Loucy (cell line): ENCODE results near the gene LILRB3.

ENCODE experiments used
- EZH2phosphoT487 ChIP-seq: fragments of 200-600 bp; IDR thresholded peaks from 2 replicates; pipeline ENCODE4 v1.6.1; 2018; ENCODE audit warnings: antibody characterized with exemption, mild to moderate bottlenecking, moderate library complexity, borderline replicate concordance
- TF ChIP-seq, protein P1 (sequence below): fragments of 200-600 bp; sonication (generic); conservative IDR thresholded peaks from 2 replicates; pipeline ENCODE4 v1.5.1; 2014; ENCODE audit warnings: mild to moderate bottlenecking, antibody characterized with exemption, low read length

DNA sequence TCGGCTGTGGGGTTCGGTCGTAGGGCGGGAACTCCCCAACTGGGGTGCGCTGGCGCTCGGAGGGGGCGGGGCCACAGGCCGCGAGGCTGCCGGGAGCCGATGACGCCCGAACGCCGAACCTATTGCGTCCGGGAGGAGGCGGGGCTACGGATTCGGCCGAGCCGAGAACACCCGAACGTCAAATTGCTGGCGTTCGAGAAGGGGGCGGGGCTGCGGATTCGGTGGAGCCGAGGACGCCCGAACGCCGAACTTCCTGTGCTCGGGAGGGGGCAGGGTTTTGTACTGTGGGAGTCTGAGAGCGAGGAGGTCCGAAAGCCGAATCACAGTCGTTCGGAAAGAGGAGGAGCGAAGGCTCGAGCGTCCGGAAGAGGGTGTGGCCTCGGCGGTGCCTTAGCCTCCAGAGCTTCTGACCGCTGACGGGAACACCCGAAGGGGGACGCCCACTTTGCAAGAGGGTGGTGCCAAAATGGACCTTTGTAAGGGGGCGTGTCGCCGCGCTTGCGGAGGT, 32.2 kb downstream of the LILRB3 start:
- TF ChIP-seq, protein P1, sequence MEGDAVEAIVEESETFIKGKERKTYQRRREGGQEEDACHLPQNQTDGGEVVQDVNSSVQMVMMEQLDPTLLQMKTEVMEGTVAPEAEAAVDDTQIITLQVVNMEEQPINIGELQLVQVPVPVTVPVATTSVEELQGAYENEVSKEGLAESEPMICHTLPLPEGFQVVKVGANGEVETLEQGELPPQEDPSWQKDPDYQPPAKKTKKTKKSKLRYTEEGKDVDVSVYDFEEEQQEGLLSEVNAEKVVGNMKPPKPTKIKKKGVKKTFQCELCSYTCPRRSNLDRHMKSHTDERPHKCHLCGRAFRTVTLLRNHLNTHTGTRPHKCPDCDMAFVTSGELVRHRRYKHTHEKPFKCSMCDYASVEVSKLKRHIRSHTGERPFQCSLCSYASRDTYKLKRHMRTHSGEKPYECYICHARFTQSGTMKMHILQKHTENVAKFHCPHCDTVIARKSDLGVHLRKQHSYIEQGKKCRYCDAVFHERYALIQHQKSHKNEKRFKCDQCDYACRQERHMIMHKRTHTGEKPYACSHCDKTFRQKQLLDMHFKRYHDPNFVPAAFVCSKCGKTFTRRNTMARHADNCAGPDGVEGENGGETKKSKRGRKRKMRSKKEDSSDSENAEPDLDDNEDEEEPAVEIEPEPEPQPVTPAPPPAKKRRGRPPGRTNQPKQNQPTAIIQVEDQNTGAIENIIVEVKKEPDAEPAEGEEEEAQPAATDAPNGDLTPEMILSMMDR, result no peak
- TF ChIP-seq EZH2phosphoT487, result no peak
